Stimulated activated naive CD8-positive, alpha-beta T cell treated with anti-CD3 and anti-CD28 coated beads, Interleukin-15, Interleukin-2, amounts not matched to agents 100 U/mL and 50 U/mL, for 24 hours (primary cell): ENCODE measurements around the gene SNHG17.
"Not testable (repeated sequence)": the region's sequence is repeated elsewhere in the genome, so short reads cannot be mapped to it uniquely, and the experiment has no call there.

Experiments
- ATAC-seq: fragments of 150-1000 bp; cut with Tn5 transposase; one replicate; pipeline ENCODE4 v1.10.0; 2021
- DNase-seq: peaks from one replicate; pipeline ENCODE4 v3.0.0; 2021

SNHG17 gene

DNA sequence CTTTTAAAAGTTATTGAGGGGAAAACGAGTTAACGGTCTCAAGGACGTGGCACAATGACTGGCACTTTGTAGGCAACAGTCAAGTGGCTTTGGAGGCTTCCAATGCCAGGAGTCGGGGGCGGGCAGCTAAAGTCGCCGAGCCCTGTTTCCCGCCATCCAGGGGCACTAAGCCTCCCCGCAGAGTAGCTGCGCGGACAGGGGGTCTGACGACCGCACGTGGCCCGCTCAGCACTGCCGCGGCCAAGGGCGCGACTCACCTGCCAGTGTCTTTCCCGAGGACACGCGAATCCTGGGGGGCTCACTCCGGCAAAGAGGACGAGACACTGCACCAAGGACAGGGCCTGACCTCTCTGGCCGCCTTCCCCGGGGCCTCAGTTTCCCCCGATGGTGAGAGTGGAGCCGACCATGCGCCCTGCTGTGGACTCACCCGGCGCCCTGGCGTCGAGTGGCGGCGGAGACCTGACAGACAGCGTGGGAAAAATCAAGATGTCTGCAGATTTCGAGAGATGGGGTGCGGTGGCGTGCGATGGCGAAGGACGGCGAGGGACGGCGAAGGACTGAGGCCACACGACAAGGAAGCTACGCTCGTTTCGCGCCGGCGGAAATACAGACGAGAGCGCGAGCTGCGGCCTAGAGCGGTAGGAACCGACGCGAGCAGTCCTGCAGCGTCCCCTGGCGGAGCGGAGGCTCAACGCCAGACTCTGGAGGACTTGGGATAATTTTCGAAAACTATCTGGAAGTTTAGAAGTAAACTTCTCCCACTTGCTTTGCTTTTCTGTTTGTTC, at the start of gene SNHG17:
SNHG17 (minus strand) TSS at position 559 of the 785 bp plus-strand sequence.
- ATAC-seq, result peak; percentile 85
- peak; percentile 91 for DNase-seq

DNA sequence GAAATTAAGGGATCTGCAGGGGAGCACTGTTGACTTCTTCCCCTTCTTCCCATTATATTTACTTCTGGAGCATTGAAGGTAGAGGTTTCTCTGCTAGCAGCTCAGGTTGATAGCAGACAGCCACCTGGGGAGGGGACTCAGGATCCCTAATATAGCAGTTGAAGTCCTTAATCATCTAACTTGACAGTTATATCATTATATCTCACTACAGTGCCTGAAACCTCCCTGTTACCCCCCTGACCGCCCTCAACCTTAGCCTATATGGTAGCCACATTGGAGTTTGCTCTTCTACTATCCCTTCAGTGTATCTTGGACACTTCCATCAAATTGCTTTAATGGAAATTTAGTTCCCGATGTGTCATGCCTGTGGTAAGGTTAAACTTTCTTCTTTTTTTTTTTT, 44.5 kb upstream of the SNHG17 start:
- no peak for DNase-seq
- no peak for ATAC-seq

DNA sequence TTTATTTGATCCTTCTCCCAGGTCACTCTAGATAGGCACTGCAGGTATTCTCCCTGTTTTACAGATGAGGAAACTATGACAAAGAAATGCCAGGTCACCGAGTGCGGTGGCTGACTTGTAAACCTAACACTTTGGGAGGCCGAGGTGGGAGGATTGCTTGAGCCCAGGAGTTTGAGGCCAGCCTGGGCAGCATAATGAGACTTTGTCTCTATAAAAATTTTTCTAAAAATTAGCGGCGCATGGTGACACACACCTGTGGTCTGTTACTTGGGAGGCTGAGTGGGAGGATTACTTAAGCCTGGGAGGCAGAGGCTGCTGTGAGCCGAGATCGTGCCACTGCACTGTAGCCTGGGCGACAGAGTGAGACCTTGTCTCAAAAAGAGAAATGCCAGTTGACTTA, 42.6 kb upstream of the SNHG17 start:
- no peak for ATAC-seq

DNA sequence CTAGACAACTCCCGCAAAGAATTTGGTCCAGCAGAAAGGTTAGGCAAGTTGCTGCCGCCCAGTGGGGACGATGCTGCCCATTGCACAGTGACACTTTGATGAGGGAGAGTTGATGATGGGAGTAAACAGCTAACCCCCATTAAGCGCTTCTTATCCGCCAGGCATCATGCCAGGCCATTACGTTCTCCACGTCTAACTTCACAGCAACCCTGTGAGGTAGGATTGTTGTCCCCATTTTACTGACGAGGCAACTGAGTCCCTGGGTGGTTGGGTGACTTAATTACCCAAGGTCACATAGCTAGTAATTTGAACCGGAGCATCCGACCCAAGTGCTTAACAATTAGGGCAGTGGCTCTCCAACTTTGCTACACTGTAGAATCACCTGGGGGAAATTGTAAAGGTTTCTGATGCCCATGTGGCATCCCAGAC, 38.3 kb upstream of the SNHG17 start:
- DNase-seq (no peak), ATAC-seq (no peak)

More for the DNA sequence above, 42.6 kb upstream of the SNHG17 start:
- DNase-seq, result no peak

DNA sequence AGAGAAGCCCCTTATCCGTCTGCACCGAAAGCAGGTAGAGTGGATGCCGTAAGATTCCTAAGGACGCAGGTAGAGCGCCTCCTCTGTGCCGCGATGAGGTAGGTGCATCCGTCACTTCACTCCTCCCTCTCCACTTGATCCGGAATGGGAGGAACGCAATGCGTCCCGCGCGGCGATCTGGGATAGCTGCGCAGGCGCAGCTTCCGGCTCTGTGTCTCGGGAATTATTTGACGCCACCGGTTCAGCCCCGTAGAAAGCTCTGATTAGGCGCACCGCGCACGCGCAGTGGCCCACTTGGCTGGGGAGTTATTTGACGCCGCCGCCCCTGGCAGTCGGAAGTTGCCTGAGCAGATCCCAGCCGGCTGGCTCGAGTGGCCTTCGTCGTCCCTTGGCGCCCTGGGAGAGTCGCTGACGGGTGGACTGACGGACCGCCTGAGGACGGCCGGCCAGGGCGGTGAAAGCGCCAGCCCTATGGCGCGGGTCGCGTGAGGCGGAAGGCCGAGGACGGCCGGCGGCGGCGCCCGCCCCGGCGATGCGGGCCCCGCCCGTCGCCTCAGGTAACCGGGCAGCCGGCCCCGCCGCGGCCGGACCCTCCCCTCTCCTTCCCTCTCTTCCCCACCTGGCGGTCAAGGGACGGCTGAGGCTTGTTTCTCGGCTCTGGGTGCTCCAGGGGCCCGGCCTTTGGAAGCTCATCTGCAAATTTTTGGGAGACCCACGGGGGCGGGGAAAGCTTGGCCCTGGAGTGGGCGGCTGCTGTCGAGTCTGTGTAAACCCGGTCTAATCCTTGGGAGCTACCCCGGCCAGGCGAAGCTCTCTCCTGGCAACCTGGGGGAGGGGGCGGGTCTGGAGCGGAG, 37.6 kb upstream of the SNHG17 start, which contains the start of gene RALGAPB:
RALGAPB (plus strand) TSS at position 331 of the 854 bp plus-strand sequence. CDS start 15,590 bp downstream, outside the sequence.
- DNase-seq, result peak; percentile 98
- ATAC-seq, result peak; percentile 94

DNA sequence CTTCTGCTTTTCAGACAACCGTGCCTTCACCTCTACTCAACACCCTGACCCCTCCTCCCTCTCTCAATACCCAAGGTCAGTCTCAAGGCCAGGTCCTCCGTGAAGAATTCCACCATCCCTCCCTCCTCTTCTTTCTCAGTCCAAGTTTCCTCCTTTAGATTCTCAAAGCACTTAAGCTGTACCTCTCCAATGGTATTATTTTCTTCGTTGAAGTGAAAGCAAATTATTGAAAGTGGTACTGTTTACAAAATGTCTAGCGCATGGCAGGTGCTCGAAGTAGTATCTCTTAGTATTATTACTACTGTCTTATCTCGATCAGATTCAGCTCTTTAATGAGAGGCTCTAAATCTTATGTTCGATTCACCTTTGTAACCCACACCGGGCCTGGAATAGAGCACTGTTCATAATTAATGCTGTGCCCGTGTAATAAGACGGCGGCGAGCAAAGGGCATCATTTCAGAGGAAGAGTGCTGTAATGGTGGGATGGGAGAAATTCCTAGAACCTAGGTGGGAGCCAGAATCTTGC, 36.9 kb upstream of the SNHG17 start:
- DNase-seq (no peak), ATAC-seq (no peak)

DNA sequence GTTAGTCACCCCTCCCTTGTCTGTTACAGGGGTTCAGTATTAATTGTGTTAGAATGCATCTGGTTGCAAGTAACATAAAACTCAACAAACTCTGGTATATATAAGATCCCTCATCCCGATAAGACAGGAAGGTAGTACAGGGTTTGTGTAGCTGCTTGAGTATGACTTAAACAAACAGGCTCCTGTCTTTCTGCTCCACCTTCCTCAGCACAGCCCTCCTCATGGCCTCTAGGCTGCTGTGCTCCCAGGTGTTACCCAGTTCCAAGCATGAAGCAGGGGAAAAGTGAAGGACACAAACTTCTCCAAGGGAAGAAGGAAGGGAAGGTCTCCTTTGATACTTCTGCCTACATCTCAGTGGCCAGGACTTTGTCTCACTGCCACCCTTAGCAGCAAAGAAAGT, 36.1 kb upstream of the SNHG17 start:
- no peak for ATAC-seq

DNA sequence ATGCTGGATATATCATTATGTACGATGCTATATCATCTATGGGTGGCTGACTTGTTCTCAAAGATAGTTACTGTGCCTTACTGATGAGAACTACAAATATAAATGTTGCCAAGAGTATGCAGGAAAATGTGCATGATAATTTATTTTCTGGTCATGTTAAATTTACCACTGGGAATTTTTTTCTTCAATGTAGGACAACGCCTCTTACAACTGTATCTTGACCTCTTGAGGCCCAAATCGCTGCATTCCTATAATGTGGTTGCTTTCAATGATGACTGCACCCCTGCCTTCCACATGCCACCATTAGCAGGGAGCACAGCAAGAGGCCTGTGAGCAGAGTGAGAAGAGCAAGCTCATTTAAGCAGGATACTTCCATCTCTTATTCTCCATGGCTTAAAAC, 31.9 kb upstream of the SNHG17 start:
- no peak for DNase-seq
- ATAC-seq, result no peak

More for the DNA sequence above, 36.1 kb upstream of the SNHG17 start:
- DNase-seq, result no peak

DNA sequence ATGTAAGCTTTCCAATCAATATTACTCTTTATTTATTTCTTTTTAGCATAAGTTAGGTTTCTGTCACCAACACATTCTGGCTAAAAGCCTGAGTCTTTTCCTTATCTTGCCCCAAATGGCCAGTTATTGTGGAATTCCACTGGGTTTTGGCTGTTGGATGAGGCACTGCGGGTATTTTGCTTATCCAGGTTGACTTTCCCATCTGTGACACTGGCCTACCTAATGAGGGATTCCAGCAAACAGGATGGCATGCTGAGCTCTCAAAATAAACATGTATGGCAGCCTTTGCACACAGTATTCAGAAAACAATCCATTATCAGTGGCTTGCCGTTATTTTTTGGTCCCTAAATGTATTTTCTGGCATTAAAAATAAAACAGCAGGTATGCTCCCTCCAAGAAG, 31.0 kb upstream of the SNHG17 start:
- ATAC-seq (no peak), DNase-seq (no peak)

DNA sequence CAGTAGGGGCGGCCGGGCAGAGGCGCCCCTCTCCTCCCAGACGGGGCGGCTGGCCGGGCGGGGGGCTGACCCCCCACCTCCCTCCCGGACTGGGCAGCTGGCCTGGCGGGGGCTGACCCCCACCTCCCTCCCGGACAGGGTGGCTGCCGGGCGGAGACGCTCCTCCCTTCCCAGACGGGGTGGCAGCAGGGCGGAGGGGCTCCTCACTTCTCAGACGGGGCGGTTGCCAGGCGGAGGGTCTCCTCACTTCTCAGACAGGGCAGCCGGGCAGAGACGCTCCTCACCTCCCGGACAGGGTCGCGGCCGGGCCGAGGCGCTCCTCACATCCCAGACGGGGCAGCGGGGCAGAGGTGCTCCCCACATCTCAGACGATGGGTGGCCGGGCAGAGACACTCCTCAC, 26.4 kb upstream of the SNHG17 start:
- not testable (repeated sequence) for ATAC-seq, DNase-seq

DNA sequence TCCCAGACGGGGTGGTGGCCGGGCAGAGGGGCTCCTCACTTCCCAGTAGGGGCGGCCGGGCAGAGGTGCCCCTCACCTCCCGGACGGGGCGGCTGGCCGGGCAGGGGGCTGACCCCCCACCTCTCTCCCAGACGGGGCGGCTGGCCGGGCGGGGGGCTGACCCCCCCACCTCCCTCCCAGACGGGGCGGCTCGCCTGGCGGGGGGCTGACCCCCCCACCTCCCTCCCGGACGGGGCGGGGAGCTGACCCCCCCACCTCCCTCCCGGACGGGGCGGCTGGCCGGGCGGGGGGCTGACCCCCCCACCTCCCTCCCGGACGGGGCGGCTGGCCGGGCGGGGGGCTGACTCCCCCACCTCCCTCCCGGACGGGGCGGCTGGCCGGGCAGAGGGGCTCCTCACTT, 26.0 kb upstream of the SNHG17 start:
- DNase-seq, ATAC-seq: not testable (repeated sequence)

DNA sequence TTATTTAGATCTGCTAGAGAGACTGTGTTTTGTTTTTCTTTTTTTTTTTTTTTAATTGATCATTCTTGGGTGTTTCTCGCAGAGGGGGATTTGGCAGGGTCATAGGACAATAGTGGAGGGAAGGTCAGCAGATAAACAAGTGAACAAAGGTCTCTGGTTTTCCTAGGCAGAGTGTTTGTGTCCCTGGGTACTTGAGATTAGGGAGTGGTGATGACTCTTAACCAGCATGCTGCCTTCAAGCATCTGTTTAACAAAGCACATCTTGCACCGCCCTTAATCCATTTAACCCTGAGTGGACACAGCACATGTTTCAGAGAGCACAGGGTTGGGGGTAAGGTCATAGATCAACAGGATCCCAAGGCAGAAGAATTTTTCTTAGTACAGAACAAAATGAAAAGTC, 25.5 kb upstream of the SNHG17 start:
- DNase-seq, result not testable (repeated sequence)

DNA sequence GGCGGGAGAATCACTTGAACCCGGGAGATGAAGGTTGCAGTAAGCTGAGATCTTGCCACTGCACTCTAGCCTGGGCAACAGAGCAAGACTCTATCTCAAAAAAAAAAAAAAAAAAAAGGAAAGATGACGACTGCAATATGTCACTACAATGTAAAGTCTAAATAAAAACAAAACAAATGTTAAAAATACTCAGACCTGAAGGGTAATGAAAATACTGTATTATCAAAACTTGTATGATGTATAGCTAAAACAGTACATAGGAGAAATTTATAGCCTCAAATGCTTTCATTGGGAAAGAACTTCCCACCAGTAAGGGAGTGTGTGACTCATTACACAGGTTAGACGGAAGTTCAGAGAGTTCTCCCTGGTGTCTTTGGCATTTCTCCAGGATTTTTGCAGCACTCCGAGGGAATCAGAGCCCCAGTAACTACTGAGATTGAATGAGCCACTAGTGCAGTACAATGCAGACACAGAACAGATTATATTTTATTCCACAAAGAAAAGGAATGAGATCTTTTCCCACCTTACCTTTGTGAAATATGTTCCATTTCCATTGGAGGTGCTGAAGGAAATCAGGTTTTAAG, 25.0 kb upstream of the SNHG17 start:
- DNase-seq (no peak), ATAC-seq (no peak)

More for the DNA sequence above, 25.5 kb upstream of the SNHG17 start:
- not testable (repeated sequence) for ATAC-seq

DNA sequence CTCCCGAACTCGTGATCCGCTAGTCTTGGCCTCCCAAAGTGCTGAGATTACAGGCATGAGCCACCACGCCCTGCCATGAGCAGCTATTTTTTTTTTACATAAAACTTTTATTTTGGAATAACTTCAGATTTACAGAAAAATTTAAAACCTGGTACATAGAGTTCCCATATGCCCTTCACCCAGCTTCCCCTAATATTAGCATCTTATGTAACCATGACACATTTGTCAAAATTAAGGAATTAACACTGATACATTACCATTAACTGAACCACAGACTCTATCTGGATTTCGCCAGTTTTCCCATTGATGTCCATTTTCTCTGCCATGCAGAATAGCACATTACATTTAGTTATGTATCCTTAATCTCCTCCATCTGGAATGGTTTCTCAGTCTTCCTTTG, 23.2 kb upstream of the SNHG17 start:
- no peak for ATAC-seq

DNA sequence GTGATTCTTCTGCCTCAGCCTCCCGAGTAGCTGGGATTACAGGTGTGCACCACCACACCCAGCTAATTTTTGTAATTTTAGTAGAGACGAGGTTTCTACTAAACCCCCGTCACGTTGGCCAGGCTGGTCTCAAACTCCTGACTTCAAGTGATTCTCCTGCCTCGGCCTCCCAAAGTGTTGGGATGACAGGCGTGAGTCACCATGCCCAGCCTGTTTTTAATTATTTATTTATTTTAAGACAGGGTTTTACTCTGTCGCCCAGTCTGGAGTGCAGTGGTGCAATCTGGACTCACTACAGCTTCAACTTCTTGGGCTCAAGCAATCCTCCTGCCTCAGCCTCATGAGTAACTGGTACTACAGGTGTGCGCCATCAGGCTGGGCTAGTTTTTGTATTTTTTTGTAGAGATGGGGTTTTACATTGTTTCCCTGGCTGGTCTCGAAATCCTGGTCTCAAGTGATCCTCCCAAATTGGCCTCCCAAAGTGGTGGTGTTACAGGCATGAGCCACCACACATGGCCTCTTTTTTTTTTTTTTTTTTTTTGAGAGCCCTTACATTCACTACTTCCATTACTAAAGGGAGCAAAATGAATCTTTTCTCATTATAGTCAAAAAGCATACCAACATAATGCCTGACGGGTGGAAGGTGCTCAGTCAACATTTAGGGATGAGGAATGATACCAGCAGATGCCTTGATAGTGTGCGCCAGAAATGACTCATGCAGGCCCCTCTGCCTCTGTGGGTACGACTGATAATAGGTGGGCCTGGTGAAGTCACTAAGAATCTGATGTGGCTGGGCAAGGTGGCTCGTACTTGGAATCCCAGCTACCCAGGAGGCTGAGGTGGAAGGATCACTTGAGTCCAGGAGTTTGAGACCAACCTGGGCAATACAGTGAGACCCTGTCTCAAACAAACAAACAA, 19.7 kb upstream of the SNHG17 start:
- ATAC-seq, result no peak
- DNase-seq, result no peak

More for the DNA sequence above, 23.2 kb upstream of the SNHG17 start:
- no peak for DNase-seq

DNA sequence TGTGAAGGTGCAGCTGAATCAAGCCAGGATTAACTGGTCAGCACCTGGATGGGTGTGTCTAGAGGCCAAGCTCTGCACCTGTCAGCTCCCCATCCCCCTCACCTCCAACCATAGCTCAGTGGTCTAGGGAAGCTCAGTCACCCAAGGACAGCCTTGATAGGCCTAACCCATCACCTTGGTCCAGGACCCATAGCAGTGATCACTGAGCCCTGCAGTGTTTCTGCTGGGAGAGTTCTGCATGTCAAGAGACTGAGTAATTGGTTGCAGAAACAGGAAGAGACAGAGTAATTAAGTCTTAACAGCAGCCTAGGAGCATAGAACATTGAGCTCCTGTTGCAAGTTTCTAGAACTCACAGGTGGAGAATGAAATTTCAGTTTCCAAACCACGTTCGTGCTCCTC, 18.8 kb upstream of the SNHG17 start:
- DNase-seq (no peak), ATAC-seq (no peak)

DNA sequence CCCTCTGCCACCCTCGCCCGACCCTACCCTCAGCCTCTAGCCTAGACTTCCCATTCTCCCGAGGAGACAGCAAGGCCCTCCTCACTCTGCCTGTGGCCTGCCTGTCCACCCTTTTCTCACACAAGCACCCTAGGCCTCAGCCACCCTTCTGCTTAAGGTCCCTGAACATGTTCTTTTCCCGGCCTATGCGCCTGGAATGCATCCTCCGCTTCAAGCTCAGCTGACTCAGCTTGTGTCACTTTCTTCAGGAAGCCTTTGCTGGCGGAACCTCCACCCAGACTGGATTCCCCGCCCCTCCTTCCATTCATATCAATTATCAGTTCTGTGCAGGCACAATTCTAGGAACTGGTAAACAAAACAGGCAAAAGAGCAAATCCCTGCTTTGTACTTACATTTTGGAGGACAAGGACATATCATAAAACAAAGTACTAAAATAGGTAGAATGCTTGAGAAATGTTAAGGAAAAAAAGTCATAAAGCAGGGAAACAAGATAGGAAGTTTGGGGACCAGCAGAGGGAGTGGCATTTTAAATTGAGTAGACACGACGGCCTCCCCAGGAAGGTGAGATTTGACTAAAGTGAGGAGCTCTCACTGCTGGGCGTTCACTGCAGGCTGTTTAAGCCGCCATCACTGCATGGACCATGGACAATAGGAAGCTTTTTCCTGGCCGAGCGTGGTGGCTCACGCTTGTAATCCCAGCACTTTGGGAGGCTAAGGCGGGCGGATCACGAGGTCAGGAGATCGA, 17.9 kb upstream of the SNHG17 start:
- ATAC-seq (no peak), DNase-seq (no peak)

DNA sequence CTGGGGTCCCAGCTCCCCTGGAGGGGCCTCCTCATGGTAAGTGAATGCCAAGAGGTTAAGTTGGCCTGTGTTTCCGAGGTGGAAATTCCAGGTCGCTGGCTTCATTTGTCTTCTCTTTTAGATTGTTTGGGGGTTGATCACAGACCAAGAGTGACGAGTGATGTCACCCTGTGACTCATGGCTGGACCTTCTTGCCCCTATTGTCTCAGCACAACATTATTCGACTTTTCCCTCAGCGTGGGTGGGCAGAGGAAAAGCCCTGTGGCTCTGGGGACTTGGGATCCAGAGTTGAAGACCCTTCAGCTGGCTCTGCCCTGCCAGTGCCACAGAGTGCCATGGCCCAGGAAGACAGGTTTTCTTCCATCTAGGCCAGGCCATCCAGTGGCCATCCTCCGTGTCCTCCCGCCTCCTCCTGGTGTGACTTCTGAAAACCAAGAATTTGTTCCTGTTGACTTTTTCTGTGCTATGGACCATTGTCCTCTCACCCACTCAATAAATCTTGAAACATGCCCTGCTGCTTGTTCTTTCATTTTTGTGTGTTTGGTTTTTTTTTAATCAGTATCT, 15.4 kb upstream of the SNHG17 start:
- ATAC-seq, result peak; percentile 41
- peak; percentile 57 for DNase-seq

DNA sequence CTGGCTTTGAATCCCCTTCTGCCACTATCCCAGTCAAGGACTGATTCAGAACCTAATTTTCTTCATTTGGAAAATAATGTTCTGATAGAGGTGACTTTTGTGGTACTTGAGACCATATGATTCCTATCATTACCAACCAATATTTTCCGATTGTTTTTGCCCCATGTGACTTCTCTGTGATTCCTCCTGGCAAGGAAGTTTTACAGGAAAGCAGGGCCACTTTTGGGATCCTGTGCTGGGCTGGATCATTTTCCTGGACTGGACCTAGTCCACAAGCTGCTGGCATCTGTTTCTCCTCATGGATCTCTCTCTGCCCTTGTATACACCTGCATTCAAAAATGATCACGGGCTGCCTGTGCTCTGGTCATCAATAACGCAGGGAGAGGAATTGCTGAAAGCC, 13.9 kb upstream of the SNHG17 start:
- ATAC-seq, result no peak
- no peak for DNase-seq
